ENCODE measurements around the gene PIGV.

Gene PIGV

GRCh38 chr1:26774462-26774861 is 13.3 kb upstream of the PIGV start:
- DNase-seq, result no peak

GRCh38 chr1:26775666-26776065 is 12.1 kb upstream of the PIGV start:
- no peak for DNase-seq

GRCh38 chr1:26779098-26779668 is 8.6 kb upstream of the PIGV start:
- DNase-seq, result peak in 1 of 14 donors; percentile 0

GRCh38 chr1:26780344-26780957 is 7.3 kb upstream of the PIGV start:
- peak in 4 of 14 donors; percentile 1 to 40 (median 26) for DNase-seq

GRCh38 chr1:26781206-26781825 is 6.4 kb upstream of the PIGV start:
- DNase-seq, result no peak

- no peak for DNase-seq
Measured at GRCh38 chr1:26782521-26783212, 5.1 kb upstream of the PIGV start.

GRCh38 chr1:26783646-26784022 is 4.1 kb upstream of the PIGV start:
- no peak for DNase-seq

GRCh38 chr1:26784023-26784871 is 3.5 kb upstream of the PIGV start:
- DNase-seq, result peak in 12 of 14 donors; percentile 8 to 78 (median 47)

GRCh38 chr1:26784886-26785285 is 2.9 kb upstream of the PIGV start:
- DNase-seq, result no peak

GRCh38 chr1:26785611-26786436 is 1.9 kb upstream of the PIGV start:
- DNase-seq, result peak in 10 of 14 donors; percentile 17 to 41 (median 26)

- peak in 11 of 14 donors; percentile 27 to 51 (median 40) for DNase-seq
Measured at GRCh38 chr1:26786437-26787380, 1.0 kb upstream of the PIGV start.

GRCh38 chr1:26787381-26787705 is 407 bp upstream of the PIGV start:
- DNase-seq, result peak in 1 of 14 donors; percentile 37

- no peak for DNase-seq
Measured at GRCh38 chr1:26788515-26788785, 700 bp downstream of the PIGV start.

GRCh38 chr1:26788836-26789611 is 1.3 kb downstream of the PIGV start:
- peak in 12 of 14 donors; percentile 25 to 89 (median 74) for DNase-seq

- DNase-seq, result no peak
Measured at GRCh38 chr1:26789612-26789865, 1.8 kb downstream of the PIGV start.

GRCh38 chr1:26789931-26790330 is 2.2 kb downstream of the PIGV start:
- DNase-seq, result no peak

- no peak for DNase-seq
Measured at GRCh38 chr1:26790551-26790953, 2.8 kb downstream of the PIGV start.

- no peak for DNase-seq
Measured at GRCh38 chr1:26791148-26791547, 3.4 kb downstream of the PIGV start.

GRCh38 chr1:26791626-26792025 is 3.9 kb downstream of the PIGV start:
- no peak for DNase-seq

- DNase-seq, result no peak
Measured at GRCh38 chr1:26792924-26793323, 5.2 kb downstream of the PIGV start.

Data from C1 segment of cervical spinal cord (tissue), 14 donors.